SK-N-SH (cell line): Measurements from ENCODE around the gene ATF3. TPM values are rescaled to one million over a fixed set of nuclear protein-coding genes. Genes with fewer than 3 reads are reported as not detected.

ENCODE experiments used
- CTCF ChIA-PET: fragments of 300-600, 350-600 bp; formaldehyde crosslinking; extraction: SDS; loops from one replicate; lab custom pipeline; 2021; lab: Yijun Ruan, JAX
- POLR2A ChIA-PET: fragments of 350-600 bp; sonication (Branson Sonifier 250); formaldehyde crosslinking; extraction: SDS; loops from one replicate; lab custom pipeline; 2020; ENCODE audit warnings: antibody characterized with exemption, inconsistent platforms; lab: Yijun Ruan, JAX
- DNase-seq: peaks from one replicate; pipeline ENCODE4 v3.0.0; 2012
- H2AFZ ChIP-seq: fragments of 200-600 bp; sonication (generic); 2 replicates; pipeline ENCODE4 v1.8.1; 2016; ENCODE audit warnings: antibody characterized with exemption, mild to moderate bottlenecking, low read depth
- H3F3A ChIP-seq: fragments of 200-600 bp; sonication (generic); replicated peaks from 2 replicates; pipeline ENCODE3; 2016; ENCODE audit warnings: antibody characterized with exemption, mild to moderate bottlenecking; ENCODE audit not compliant: insufficient read depth
- H3K27ac ChIP-seq, 2 experiments: fragments of 200-500 bp in 1 of 2; fragments of 200-600 bp in 1 of 2; sonication (Bioruptor generic) in 1 of 2; sonication (generic), shearing (Covaris generic) in 1 of 2; 2 replicates each; pipeline versions ENCODE4 v1.5.1 to v1.6.1; 2014 to 2016; ENCODE audit warnings: low read depth in 2 of 2, inconsistent platforms in 1 of 2, low read length in 1 of 2, mild to moderate bottlenecking in 1 of 2, mixed read lengths in 1 of 2
- H3K27me3 ChIP-seq: fragments of 200-600 bp; sonication (generic), shearing (Covaris generic); 2 replicates; pipeline ENCODE4 v1.6.1; 2016; ENCODE audit warnings: mixed run types; ENCODE audit not compliant: insufficient read depth
- H3K36me3 ChIP-seq, 2 experiments: fragments of 200-500 bp in 1 of 2; fragments of 200-600 bp in 1 of 2; sonication (Bioruptor generic) in 1 of 2; sonication (generic) in 1 of 2; replicated peaks in 1 of 2; 2 replicates each; pipeline versions ENCODE3 to v1.5.1; 2014 to 2016; ENCODE audit warnings: low read length in 1 of 2, mild to moderate bottlenecking in 1 of 2; ENCODE audit not compliant: insufficient read depth in 2 of 2, control insufficient read depth in 1 of 2
- H3K4me1 ChIP-seq, 2 experiments: fragments of 200-500 bp in 1 of 2; fragments of 200-600 bp in 1 of 2; sonication (Bioruptor generic) in 1 of 2; sonication (generic), shearing (Covaris generic) in 1 of 2; 2 replicates each; pipeline versions ENCODE4 v1.5.1 to v1.6.1; 2014 to 2016; ENCODE audit warnings: low read depth in 1 of 2, low read length in 1 of 2, mixed run types in 1 of 2; ENCODE audit not compliant: insufficient read depth in 2 of 2, control insufficient read depth in 1 of 2
- H3K4me2 ChIP-seq: fragments of 200-600 bp; sonication (generic), shearing (Covaris generic); 2 replicates; pipeline ENCODE4 v1.6.1; 2017; ENCODE audit warnings: mixed run types
- H3K4me3 ChIP-seq, 2 experiments: fragments of 200-500 bp in 1 of 2; fragments of 200-600 bp in 1 of 2; sonication (Bioruptor generic) in 1 of 2; sonication (generic), shearing (Covaris generic) in 1 of 2; 2 replicates each; pipeline versions ENCODE4 v1.5.1 to v1.8.1; 2014 to 2016; ENCODE audit warnings: low read depth in 2 of 2, inconsistent platforms in 1 of 2, low read length in 1 of 2, mild to moderate bottlenecking in 1 of 2, mixed read lengths in 1 of 2, moderate library complexity in 1 of 2
- H3K79me2 ChIP-seq: fragments of 200-600 bp; sonication (generic); 2 replicates; pipeline ENCODE4 v1.8.1; 2017; ENCODE audit warnings: mild to moderate bottlenecking; ENCODE audit not compliant: insufficient read depth
- H3K9ac ChIP-seq: fragments of 200-600 bp; sonication (generic); 2 replicates; pipeline ENCODE4 v1.6.1; 2017; ENCODE audit warnings: mixed run types
- H3K9me2 ChIP-seq: fragments of 200-600 bp; sonication (generic); 2 replicates; pipeline ENCODE4 v1.6.1; 2017; ENCODE audit warnings: mixed run types
- H3K9me3 ChIP-seq: fragments of 200-600 bp; sonication (generic); 2 replicates; pipeline ENCODE4 v1.6.1; 2017; ENCODE audit warnings: mixed run types, mild to moderate bottlenecking, moderate library complexity
- H4K20me1 ChIP-seq: fragments of 200-600 bp; sonication (generic); 2 replicates; pipeline ENCODE4 v1.6.1; 2017; ENCODE audit warnings: mild to moderate bottlenecking, mixed run types; ENCODE audit not compliant: insufficient read depth
- CHD2 ChIP-seq: fragments of 150-350 bp; IDR thresholded peaks from 2 replicates; pipeline ENCODE4 v1.6.1; 2018; ENCODE audit warnings: low read length; ENCODE audit not compliant: partially characterized antibody
- EP300 ChIP-seq, 2 experiments: IDR thresholded peaks; 2 replicates each; pipeline versions ENCODE4 v1.4.0 to v1.6.1; 2012; ENCODE audit warnings: borderline replicate concordance in 1 of 2, low read depth in 1 of 2, low read length in 1 of 2
- EZH2phosphoT487 ChIP-seq: fragments of 200-600 bp; sonication (generic); IDR thresholded peaks from 2 replicates; pipeline ENCODE4 v1.6.1; 2017; ENCODE audit warnings: low read depth, mixed run types, mild to moderate bottlenecking, antibody characterized with exemption, moderate library complexity, borderline replicate concordance
- FOXM1 ChIP-seq: IDR thresholded peaks from 2 replicates; pipeline ENCODE4 v1.4.0; 2012; ENCODE audit warnings: low read depth, mild to moderate bottlenecking
- IRF3 ChIP-seq: fragments of 150-350 bp; IDR thresholded peaks from 2 replicates; pipeline ENCODE4 v1.6.1; 2016; ENCODE audit warnings: mild to moderate bottlenecking, low read depth, low read length
- MXI1 ChIP-seq: IDR thresholded peaks from 2 replicates; pipeline ENCODE4 v1.6.1; 2012; ENCODE audit warnings: mild to moderate bottlenecking, low read depth, low read length, improper control_type of control experiment
- NRF1 ChIP-seq: IDR thresholded peaks from 2 replicates; pipeline ENCODE4 v1.6.1; 2012; ENCODE audit warnings: low read depth, mild to moderate bottlenecking, low read length
- PBX3 ChIP-seq: IDR thresholded peaks from 2 replicates; pipeline ENCODE4; 2012
- POLR2AphosphoS5 ChIP-seq: IDR thresholded peaks from 2 replicates; pipeline ENCODE4 v1.6.1; 2012; ENCODE audit warnings: low read depth, low read length
- REST ChIP-seq: IDR thresholded peaks from 2 replicates; pipeline ENCODE4 v1.6.1; 2012; ENCODE audit warnings: mild to moderate bottlenecking, low read depth, low read length, moderate library complexity
- RFX5 ChIP-seq: IDR thresholded peaks from 2 replicates; pipeline ENCODE4 v1.6.1; 2012; ENCODE audit warnings: mild to moderate bottlenecking, improper control_type of control experiment, low read length
- SIN3A ChIP-seq: IDR thresholded peaks from 2 replicates; pipeline ENCODE4 v1.6.1; 2012; ENCODE audit warnings: low read depth, mild to moderate bottlenecking, low read length, moderate library complexity, borderline replicate concordance
- USF2 ChIP-seq: fragments of 150-350 bp; IDR thresholded peaks from 2 replicates; pipeline ENCODE4 v1.6.1; 2017; ENCODE audit warnings: antibody characterized with exemption, low read length, low read depth, borderline replicate concordance
- WGBS: methylation state at CpG from one replicate; pipeline ENCODE4 v1.1.6; 2017; ENCODE audit warnings: low lambda C conversion rate; 5-methylcytosine and 5-hydroxymethylcytosine counted together
- polyA plus RNA-seq, 3 experiments: library from polyadenylated mRNA; depleted of rRNA; stranded (reverse); fragments of >200 nt; gene quantifications; 2 replicates each; pipeline ENCODE4 v1.2.3, GENCODE V29; 2012

The ATF3 gene
- polyA plus RNA-seq, 1 of the 3 experiments (the other 2 are of a cell fraction): 29.7 TPM

- no peak for TF ChIP-seq IRF3
- no peak for TF ChIP-seq REST
- TF ChIP-seq SIN3A: no peak
- TF ChIP-seq RFX5: no peak
- no peak for TF ChIP-seq EP300 (IDR thresholded peaks at IDR 0.05; ENCODE audit: borderline replicate concordance in 1 of 2, low read depth in 1 of 2, low read length in 1 of 2)
Observed at GRCh38 chr1:212624976-212625501, 16.5 kb downstream of the ATF3 start (continued).

GRCh38 chr1:212625781-212626450 is 17.4 kb downstream of the ATF3 start:
- no peak overlapping the region for H2AFZ ChIP-seq
- POLR2A ChIA-PET: no interaction called here

More at GRCh38 chr1:212625781-212626450, 17.4 kb downstream of the ATF3 start:
- Histone ChIP-seq H3K9ac (no peak overlapping the region), H3K9me2 (no peaks in the 10 kb centered on the region), H4K20me1 (no peaks in the 10 kb centered on the region), H3F3A (no peaks in the 10 kb centered on the region), H3K9me3 (no peaks in the 10 kb centered on the region), H3K27me3 (peaks cover 43% of the 10 kb centered on the region; the same call in 1 of the 2 replicates), H3K27ac (no peak overlapping the region), H3K79me2 (no peaks in the 10 kb centered on the region), H3K36me3 (no peaks in the 10 kb centered on the region), H3K4me1 (peaks cover 0 to 18% of the 10 kb centered on the region in 2 experiments; a peak in 1 of 4 replicates), H3K4me3 (no peak overlapping the region), H3K4me2 (no peak overlapping the region)
- 72% methylated on average over 14 of the region's 19 CpGs for WGBS
- CTCF ChIA-PET: interaction anchor here (1.0 to 1.4 kb wide), 3 partner anchors 16 to 124 kb away, joined by 3 to 4 read pairs (median 3); no protein-coding TSS in a partner anchor
- no peak for DNase-seq
- TF ChIP-seq PBX3: no peak
- TF ChIP-seq MXI1: no peak
- TF ChIP-seq EZH2phosphoT487: no peak
- no peak for TF ChIP-seq REST
- no peak for TF ChIP-seq FOXM1
- no peak for TF ChIP-seq USF2
- TF ChIP-seq NRF1: no peak
- TF ChIP-seq POLR2AphosphoS5: no peak
- no peak for TF ChIP-seq CHD2
